Measurements from ENCODE around the gene PWWP2B. TPM values are rescaled to one million over a fixed set of nuclear protein-coding genes. Genes with fewer than 3 reads are reported as not detected.

PWWP2B gene
- total and polyA plus RNA-seq, 9 of the 15 experiments (the other 6 are each of a cell fraction or from before 2014, with no cell fraction given): 0.07 to 9.2 (median 1.6) TPM; not detected in 1

DNA sequence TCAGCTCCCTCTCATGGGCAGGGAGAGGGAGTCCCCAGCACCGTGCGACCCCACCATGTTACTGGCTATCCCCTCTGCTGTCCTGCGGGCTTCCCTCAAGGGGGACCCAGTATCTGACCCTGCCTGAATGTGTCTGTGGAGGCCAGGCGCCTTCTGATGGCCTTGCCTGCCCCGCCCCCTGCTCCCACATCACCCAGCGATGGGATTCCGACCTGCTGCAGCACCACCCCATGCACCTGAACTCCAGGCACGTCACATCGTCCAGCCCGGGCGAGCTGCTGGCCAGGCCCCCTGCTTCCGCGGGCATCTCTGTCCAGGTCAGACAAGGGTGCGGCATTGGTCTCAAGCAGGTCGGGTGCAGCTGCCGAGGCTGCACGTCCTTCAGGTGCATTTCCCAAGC is 46.1 kb upstream of the PWWP2B start:
- no peak for DNase-seq (ENCODE audit: extremely low read depth in 1 of 4, low spot score in 3 of 4)
- Histone ChIP-seq H3K9me3 (replicated peaks; ENCODE audit: control insufficient read depth, insufficient read depth, low read depth, low read length) (no peaks in the 10 kb centered on the region), H3K4me3 (no peak overlapping the region), H3K27ac (ENCODE audit: extremely low read depth, low read depth, low read length) (no peak overlapping the region), H4K20me1 (replicated peaks; ENCODE audit: control insufficient read depth, insufficient read depth, low read length) (no peaks in the 10 kb centered on the region), H3K9me1 (ENCODE audit: control insufficient read depth, insufficient read depth, low read length) (no peaks in the 10 kb centered on the region), H3K79me2 (ENCODE audit: control insufficient read depth, insufficient read depth, low read length) (no peaks in the 10 kb centered on the region), H3K27me3 (ENCODE audit: control insufficient read depth in 2 of 2, insufficient read depth in 2 of 2, low read length in 2 of 2) (no peaks in the 10 kb centered on the region; a peak in 1 of 5 replicates), H3K4me2 (ENCODE audit: insufficient read depth, low read length) (no peak overlapping the region), H3K9ac (ENCODE audit: insufficient read depth in 1 of 2, low read depth in 2 of 2, low read length in 2 of 2) (peak overlapping the region in 1 of 2 experiments; percentile 17; a peak in 1 of 4 replicates), H2AFZ (ENCODE audit: low read depth, low read length) (no peak overlapping the region), H3K4me1 (replicated peaks in 1 of 2; ENCODE audit: control insufficient read depth in 2 of 2, insufficient read depth in 2 of 2, low read length in 2 of 2) (peaks cover 0 to 28% of the 10 kb centered on the region in 2 experiments; a peak in 2 of 5 replicates), H3K36me3 (ENCODE audit: control insufficient read depth, insufficient read depth, low read length) (no peaks in the 10 kb centered on the region)
- BruUV-seq (replicated peaks): no TSS peak
- CTCF ChIA-PET (ENCODE audit: low intra/inter-chr PET ratio): no interaction called here
- no peak for ATAC-seq
- 40% methylated on average over 9 of the region's 17 CpGs for WGBS (ENCODE audit: insufficient coverage, low coverage, missing lambda C conversion rate)
- in situ Hi-C loops (cut with MboI): no loop called here
- intact Hi-C loops (cut with micrococcal nuclease): no loop called here
- FAIRE-seq: no peak
- POLR2A ChIA-PET: interaction anchor here (0.7 kb wide), 1 partner anchor 33 kb away, joined by 3 read pairs; no protein-coding TSS in a partner anchor
- TF ChIP-seq TRIM28 (IDR thresholded peaks at IDR 0.05): no peak
- no peak for TF ChIP-seq STAT5B (CRISPR knock-in tag; IDR thresholded peaks at IDR 0.05)
- TF ChIP-seq, protein P1, sequence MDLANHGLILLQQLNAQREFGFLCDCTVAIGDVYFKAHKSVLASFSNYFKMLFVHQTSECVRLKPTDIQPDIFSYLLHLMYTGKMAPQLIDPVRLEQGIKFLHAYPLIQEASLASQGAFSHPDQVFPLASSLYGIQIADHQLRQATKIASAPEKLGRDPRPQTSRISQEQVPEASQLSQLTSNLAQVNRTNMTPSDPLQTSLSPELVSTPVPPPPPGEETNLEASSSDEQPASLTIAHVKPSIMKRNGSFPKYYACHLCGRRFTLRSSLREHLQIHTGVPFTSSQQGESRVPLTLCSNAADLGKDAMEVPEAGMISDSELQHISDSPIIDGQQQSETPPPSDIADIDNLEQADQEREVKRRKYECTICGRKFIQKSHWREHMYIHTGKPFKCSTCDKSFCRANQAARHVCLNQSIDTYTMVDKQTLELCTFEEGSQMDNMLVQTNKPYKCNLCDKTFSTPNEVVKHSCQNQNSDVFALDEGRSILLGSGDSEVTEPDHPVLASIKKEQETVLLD (IDR thresholded peaks at IDR 0.05): no peak
- no peak for TF ChIP-seq ZNF780A (CRISPR knock-in tag; IDR thresholded peaks at IDR 0.05)
- TF ChIP-seq NFYB (IDR thresholded peaks at IDR 0.05; ENCODE audit: extremely low read depth, insufficient read length): no peak
- TF ChIP-seq SIN3B (IDR thresholded peaks at IDR 0.05; ENCODE audit: low read depth): no peak
- no peak for TF ChIP-seq PHB (CRISPR knock-in tag; IDR thresholded peaks at IDR 0.05)
- TF ChIP-seq HNRNPUL1 (IDR thresholded peaks at IDR 0.05; ENCODE audit: low read length): no peak
- TF ChIP-seq TGIF2 (CRISPR knock-in tag; IDR thresholded peaks at IDR 0.05): no peak
- TF ChIP-seq ZNF324 (CRISPR knock-in tag; IDR thresholded peaks at IDR 0.05): no peak
- TF ChIP-seq ZNF316 (IDR thresholded peaks at IDR 0.05): no peak
- TF ChIP-seq HNRNPK (IDR thresholded peaks at IDR 0.05; ENCODE audit: low read depth, low read length, poor library complexity, severe bottlenecking): no peak
- TF ChIP-seq, protein P2, sequence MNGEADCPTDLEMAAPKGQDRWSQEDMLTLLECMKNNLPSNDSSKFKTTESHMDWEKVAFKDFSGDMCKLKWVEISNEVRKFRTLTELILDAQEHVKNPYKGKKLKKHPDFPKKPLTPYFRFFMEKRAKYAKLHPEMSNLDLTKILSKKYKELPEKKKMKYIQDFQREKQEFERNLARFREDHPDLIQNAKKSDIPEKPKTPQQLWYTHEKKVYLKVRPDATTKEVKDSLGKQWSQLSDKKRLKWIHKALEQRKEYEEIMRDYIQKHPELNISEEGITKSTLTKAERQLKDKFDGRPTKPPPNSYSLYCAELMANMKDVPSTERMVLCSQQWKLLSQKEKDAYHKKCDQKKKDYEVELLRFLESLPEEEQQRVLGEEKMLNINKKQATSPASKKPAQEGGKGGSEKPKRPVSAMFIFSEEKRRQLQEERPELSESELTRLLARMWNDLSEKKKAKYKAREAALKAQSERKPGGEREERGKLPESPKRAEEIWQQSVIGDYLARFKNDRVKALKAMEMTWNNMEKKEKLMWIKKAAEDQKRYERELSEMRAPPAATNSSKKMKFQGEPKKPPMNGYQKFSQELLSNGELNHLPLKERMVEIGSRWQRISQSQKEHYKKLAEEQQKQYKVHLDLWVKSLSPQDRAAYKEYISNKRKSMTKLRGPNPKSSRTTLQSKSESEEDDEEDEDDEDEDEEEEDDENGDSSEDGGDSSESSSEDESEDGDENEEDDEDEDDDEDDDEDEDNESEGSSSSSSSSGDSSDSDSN (IDR thresholded peaks at IDR 0.05; ENCODE audit: borderline replicate concordance in 1 of 2, low read depth in 2 of 2, low read length in 2 of 2): no peak
- TF ChIP-seq SAP30 (IDR thresholded peaks at IDR 0.05; ENCODE audit: borderline replicate concordance, insufficient read depth, low read depth, low read length, poor library complexity, severe bottlenecking): no peak
- no peak for TF ChIP-seq TCF3 (CRISPR knock-in tag; IDR thresholded peaks at IDR 0.05)
- no peak for TF ChIP-seq FOXP1 (CRISPR knock-in tag; IDR thresholded peaks at IDR 0.05)
- TF ChIP-seq ZNF165 (CRISPR knock-in tag; IDR thresholded peaks at IDR 0.05; ENCODE audit: borderline replicate concordance): no peak
- no peak for TF ChIP-seq ZNF133 (CRISPR knock-in tag; IDR thresholded peaks at IDR 0.05)
- no peak for TF ChIP-seq MED1 (CRISPR knock-in tag; IDR thresholded peaks at IDR 0.05; ENCODE audit: borderline replicate concordance)
- no peak for TF ChIP-seq DNMT1 (IDR thresholded peaks at IDR 0.05)

Measured in K562 (cell line).